Activated T-helper 1 cell treated with Interleukin-2 at 50 U/mL for 16 hours (primary cell): ENCODE data around the gene IGSF8.
"Not testable (repeated sequence)": the region's sequence is repeated elsewhere in the genome, so short reads cannot be mapped to it uniquely, and the experiment has no call there.

ENCODE experiments used
- DNase-seq: peaks from one replicate; pipeline ENCODE4 v3.0.0-alpha.2; 2020; ENCODE audit warnings: low read depth

Gene IGSF8

DNA sequence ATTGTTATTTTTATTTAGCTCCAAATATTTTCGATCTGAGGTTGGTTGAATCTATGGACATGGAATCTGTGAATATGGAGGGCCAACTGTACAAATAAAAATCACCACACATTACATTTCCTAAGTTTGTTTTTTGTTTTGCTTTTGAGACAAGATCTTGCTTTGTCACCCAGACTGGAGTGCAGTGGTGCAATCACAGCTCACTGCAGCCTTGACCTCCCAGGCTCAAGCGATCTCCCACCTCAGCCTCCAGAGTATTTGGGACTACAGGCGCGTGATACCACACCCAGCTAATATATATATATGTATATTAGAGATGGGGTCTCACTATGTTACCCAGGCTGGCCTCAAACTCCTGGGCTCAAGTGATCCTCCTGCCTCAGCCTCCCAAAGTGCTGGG is 27.9 kb upstream of the IGSF8 start:
- DNase-seq, result not testable (repeated sequence)

- no peak for DNase-seq
These were observed 27.3 kb upstream of the IGSF8 start for GRCh38 chr1:160125746-160126145.

DNA sequence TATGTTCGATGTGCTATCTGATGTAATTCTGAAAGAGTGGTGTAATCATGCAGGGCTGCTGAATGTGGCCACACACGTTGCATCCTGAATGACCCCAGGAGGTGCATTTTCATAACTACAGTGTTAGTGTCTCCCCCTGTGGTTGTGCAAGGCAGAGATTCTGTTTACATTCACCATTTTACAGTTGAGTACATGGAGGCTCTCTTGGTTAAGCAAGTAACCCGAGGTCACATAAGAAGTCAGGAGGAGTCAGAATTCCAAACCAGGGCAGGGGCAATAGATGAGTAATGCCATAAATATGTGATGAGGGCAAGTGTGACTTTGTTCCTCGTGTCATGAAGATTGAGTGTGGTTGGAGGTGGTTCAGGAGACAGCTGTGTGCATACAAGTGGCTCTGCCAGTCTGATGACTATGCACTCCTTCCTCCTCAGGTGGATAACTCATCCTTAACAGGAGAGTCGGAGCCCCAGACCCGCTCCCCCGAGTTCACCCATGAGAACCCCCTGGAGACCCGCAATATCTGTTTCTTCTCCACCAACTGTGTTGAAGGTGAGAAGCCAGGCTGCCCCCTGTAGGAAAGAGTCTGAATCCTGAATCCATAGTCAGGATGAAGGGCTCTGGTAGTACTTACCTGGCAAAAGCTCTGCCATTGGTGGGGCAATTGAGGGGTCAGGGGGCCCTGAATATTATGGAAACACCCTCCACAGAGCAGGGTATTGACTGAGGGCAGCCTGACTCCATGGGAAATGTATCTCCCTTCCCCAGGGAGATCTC is 26.5 kb upstream of the IGSF8 start:
- DNase-seq, result no peak

DNA sequence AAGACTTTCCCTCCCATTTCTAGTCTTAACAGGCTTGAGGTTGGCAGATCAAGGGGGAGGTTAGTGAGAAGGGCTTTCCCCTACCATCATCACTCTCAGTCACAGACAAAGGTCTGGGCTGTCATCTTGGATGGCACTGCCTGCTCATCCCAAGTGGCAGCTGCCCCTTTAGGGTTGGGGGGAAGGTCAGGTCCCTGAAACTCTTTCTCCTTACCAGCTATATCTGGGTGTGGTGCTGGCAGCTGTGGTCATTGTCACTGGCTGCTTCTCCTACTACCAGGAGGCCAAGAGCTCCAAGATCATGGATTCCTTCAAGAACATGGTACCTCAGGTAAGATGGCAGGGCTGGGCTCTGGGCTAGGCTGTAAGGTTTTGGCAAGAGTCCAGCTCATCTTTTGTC is 25.3 kb upstream of the IGSF8 start:
- no peak for DNase-seq

GRCh38 chr1:160122978-160123495 is 24.6 kb upstream of the IGSF8 start:
- DNase-seq, result no peak

GRCh38 chr1:160121388-160121787 is 23.0 kb upstream of the IGSF8 start:
- no peak for DNase-seq

DNA sequence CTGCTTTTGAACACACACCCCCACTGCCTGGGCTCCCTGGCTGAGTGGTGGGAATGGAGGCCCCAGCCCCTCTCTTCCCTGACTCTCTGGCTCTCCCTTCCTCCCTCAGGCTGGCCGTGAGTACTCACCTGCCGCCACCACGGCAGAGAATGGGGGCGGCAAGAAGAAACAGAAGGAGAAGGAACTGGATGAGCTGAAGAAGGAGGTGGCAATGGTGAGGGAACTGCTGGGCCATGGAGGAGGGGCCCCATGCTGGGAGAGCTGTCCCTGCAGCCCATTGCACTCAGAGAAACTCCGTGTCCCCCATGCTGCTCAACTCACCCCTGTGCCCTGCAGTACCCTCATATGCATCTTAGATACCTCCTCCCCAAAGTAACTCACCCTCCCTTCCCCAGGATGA is 22.4 kb upstream of the IGSF8 start:
- no peak for DNase-seq

- no peak for DNase-seq
These were observed 20.5 kb upstream of the IGSF8 start for GRCh38 chr1:160118928-160119327.

DNA sequence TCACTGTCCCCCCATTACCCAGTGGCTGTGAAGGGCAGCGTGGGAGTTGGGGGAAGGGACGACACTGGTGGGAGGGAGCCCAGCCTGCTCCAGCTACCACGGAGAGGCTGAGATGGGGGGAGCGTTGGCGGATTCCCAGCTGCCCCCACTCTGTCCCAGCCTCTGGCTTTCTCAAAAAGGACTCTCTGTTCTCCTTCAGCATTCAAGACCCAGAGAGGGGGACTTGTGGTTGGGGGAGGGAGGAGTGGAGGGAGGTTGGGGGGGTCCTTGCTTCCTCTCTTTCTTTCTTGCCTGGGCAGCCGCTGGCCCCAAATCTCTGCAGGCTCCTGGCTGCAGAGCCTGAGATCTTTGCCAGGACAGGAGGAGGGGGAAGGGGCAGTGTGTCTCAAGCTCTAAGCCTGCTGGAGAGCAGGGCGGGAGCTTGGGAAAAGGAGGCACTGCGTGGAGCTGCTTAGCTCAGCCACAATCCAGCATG is 19.3 kb upstream of the IGSF8 start:
- DNase-seq, result no peak

DNA sequence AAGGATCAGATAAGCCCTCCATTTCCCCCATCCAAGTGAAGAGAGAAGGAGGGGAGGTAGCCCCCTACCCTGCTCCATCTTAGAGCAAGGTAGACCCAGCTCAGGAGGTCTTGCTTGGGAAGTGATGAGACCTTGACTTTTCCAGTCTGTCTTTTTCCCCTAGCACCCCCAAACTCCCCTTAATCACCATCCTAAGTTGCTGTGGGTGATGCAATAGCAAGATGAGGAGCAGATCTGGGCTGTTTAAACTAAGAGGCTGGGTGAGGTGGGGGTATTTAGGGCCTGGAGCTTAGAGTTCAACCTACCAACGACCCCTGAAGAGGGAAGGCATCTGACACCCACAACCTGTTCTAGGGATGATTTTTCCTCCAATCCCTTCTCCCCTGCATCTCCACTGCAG is 18.9 kb upstream of the IGSF8 start:
- no peak for DNase-seq

- no peak for DNase-seq
These were observed 18.1 kb upstream of the IGSF8 start for GRCh38 chr1:160116283-160117147.

GRCh38 chr1:160115545-160116282 is 17.3 kb upstream of the IGSF8 start, which contains the start of gene ATP1A2:
Gene ATP1A2 (plus strand): TSS chr1:160115759. CDS start chr1:160115862, 103 bp downstream.
- DNase-seq, result no peak

DNA sequence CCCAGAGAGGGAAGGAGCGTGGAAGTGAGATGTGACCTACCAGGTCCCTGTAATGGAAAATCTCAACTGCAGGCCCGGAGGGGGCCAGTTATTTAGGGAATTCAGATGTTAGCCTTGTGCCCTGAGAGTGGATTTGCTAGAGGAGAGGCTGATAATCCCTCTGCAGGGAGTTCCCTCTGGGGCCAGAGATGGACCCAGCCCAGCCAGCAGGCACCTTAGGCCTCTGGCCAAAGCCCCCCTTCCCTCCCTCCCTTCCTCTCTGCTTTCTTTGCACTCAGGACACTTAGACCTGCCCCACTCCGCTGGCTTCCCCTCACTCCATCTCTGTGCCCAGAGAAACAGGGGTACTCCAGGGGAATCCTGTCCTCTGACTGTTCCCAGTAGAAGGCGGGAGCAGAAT is 15.7 kb upstream of the IGSF8 start:
- no peak for DNase-seq

DNA sequence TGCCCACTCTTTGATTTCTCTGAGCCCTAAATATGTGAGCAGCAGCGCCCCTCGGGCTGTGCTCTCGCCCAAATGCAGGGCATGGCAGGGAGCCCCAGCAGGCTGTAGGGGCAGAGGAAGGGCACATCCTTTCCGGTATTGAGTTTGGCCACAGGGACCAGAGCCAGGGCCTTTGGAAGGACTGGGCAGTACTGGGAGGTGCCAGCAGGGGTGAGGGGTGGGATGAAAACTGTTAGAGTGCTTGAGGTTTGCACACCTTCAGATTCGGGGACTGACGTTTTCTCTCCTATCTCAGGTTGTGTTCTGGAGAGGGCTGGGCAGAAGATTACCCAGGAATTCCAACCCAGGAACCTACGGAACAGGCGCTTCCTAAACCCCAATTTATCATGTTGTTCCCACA is 15.0 kb upstream of the IGSF8 start:
- no peak for DNase-seq

DNA sequence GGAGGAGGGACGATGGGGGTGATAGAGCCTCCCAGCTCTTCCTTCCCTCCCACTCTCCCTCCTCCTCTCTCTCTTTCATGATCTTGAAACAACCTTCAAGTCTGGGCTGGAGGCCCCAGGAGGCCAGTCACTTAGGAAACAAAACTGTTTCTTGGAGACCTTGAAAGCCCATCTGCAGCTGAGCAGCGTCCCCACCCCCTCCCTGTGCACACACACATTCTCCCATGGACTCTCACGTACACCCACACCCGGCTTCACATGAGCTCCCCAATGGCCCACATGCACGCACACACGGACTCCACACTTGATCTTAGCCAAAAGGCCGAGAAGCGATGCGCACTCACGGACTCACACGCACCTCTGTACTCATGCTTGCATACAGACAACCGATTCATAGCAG is 13.9 kb upstream of the IGSF8 start:
- no peak for DNase-seq

DNA sequence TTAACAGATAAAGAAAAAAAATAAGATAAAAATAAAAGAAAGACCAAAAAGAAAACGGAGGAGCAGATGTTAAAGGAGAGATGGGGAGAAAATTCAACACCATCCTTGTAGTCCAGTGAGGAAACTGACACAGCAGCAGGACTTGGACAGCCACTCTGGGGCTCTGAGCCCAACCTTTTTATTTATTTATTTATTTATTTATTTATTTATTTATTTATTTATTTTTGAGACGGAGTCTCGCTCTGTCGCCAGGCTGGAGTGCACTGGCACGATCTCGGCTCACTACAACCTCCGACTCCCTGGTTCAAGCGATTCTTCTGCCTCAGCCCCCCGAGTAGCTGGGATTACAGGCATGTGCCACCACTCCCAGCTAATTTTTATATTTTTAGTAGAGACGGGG is 13.0 kb upstream of the IGSF8 start:
- not testable (repeated sequence) for DNase-seq

DNA sequence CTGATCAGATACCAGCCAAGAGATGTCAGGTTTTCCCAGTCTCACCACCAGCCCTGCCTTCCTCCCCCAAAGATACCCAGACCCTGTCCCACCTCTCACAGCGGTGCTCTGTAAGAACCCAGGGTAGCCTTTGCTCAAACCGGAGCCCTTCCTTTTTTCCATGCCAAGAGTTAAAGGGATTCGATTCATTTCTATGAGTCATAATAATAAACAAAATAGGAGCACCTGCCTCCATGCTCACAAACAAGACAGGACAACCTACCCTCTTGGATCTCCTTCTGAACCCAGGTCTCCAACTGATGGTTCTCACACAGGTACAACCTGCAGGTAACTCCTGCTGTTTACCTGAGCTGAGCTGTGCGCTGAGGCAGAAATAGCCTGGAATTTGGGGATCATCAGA is 11.3 kb upstream of the IGSF8 start:
- no peak for DNase-seq

- no peak for DNase-seq
These were observed 10.7 kb upstream of the IGSF8 start for GRCh38 chr1:160108888-160109662.

GRCh38 chr1:160107512-160107911 is 9.1 kb upstream of the IGSF8 start:
- DNase-seq, result no peak

- DNase-seq, result no peak
These were observed 6.7 kb upstream of the IGSF8 start for GRCh38 chr1:160105155-160105554.

GRCh38 chr1:160104486-160104885 is 6.1 kb upstream of the IGSF8 start:
- DNase-seq, result no peak
